ENCODE data around the gene SIGLEC12. TPM values are rescaled to one million over a fixed set of nuclear protein-coding genes. Genes with fewer than 3 reads are reported as not detected.

Gene SIGLEC12
- total and polyA plus RNA-seq, 2 donors (not counting 1 experiment from before 2014, with no cell fraction given), result not detected

- no peak overlapping the region for H3K4me2 ChIP-seq (ENCODE audit: extremely low read depth, insufficient read depth, low read length)
- H3K9ac ChIP-seq (ENCODE audit: insufficient read depth, low read length), result no peak overlapping the region
- no peak overlapping the region for H3K27ac ChIP-seq (ENCODE audit: insufficient read depth, low read length)
- no peak for DNase-seq (ENCODE audit: low read depth in 2 of 2)
- no peak overlapping the region for H2AFZ ChIP-seq (ENCODE audit: low read length)
- no peaks in the 10 kb centered on the region for H3K9me3 ChIP-seq (ENCODE audit: control insufficient read depth, insufficient read depth, low read depth, low read length)
- H3K27me3 ChIP-seq (ENCODE audit: control insufficient read depth, insufficient read depth, low read length), result no peaks in the 10 kb centered on the region
- H4K20me1 ChIP-seq (ENCODE audit: control insufficient read depth, extremely low read depth, insufficient read depth, low read length), result no peaks in the 10 kb centered on the region
- no peak for TF ChIP-seq CTCF (conservative IDR thresholded peaks at IDR 0.05 in 1 of 2, IDR thresholded peaks at IDR 0.05 in 1 of 2; ENCODE audit: low read depth in 1 of 2, low read length in 2 of 2)
- no peak for TF ChIP-seq EZH2 (IDR thresholded peaks at IDR 0.05; ENCODE audit: low read length, missing control alignments)
- no peaks in the 10 kb centered on the region for H3K79me2 ChIP-seq (ENCODE audit: control insufficient read depth, insufficient read depth, low read length)
- H3K4me3 ChIP-seq (replicated peaks in 1 of 4; ENCODE audit: control extremely low read depth in 1 of 4, insufficient read depth in 1 of 4, low read depth in 3 of 4, low read length in 4 of 4), result no peak overlapping the region
- no peaks in the 10 kb centered on the region for H3K36me3 ChIP-seq (ENCODE audit: control insufficient read depth, insufficient read depth, low read length)
- H3K4me1 ChIP-seq (ENCODE audit: control insufficient read depth, extremely low read depth, insufficient read depth, low read length), result no peaks in the 10 kb centered on the region
Measured at GRCh38 chr19:51493776-51494175, 7.8 kb downstream of the SIGLEC12 start.

- H3K79me2 ChIP-seq (ENCODE audit: control insufficient read depth, insufficient read depth, low read length), result no peaks in the 10 kb centered on the region
- no peak for DNase-seq (ENCODE audit: low read depth in 2 of 2)
- TF ChIP-seq EZH2 (IDR thresholded peaks at IDR 0.05; ENCODE audit: low read length, missing control alignments), result no peak
- TF ChIP-seq CTCF (conservative IDR thresholded peaks at IDR 0.05 in 1 of 2, IDR thresholded peaks at IDR 0.05 in 1 of 2; ENCODE audit: low read depth in 1 of 2, low read length in 2 of 2), result no peak
- no peaks in the 10 kb centered on the region for H3K36me3 ChIP-seq (ENCODE audit: control insufficient read depth, insufficient read depth, low read length)
- no peak overlapping the region for H2AFZ ChIP-seq (ENCODE audit: low read length)
- H3K4me2 ChIP-seq (ENCODE audit: extremely low read depth, insufficient read depth, low read length), result no peak overlapping the region
- H3K27ac ChIP-seq (ENCODE audit: insufficient read depth, low read length), result no peak overlapping the region
- H3K9me3 ChIP-seq (ENCODE audit: control insufficient read depth, insufficient read depth, low read depth, low read length), result no peaks in the 10 kb centered on the region
- H3K4me1 ChIP-seq (ENCODE audit: control insufficient read depth, extremely low read depth, insufficient read depth, low read length), result no peaks in the 10 kb centered on the region
- no peak overlapping the region for H3K4me3 ChIP-seq (replicated peaks in 1 of 4; ENCODE audit: control extremely low read depth in 1 of 4, insufficient read depth in 1 of 4, low read depth in 3 of 4, low read length in 4 of 4)
- H4K20me1 ChIP-seq (ENCODE audit: control insufficient read depth, extremely low read depth, insufficient read depth, low read length), result no peaks in the 10 kb centered on the region
- no peaks in the 10 kb centered on the region for H3K27me3 ChIP-seq (ENCODE audit: control insufficient read depth, insufficient read depth, low read length)
- H3K9ac ChIP-seq (ENCODE audit: insufficient read depth, low read length), result no peak overlapping the region
Measured at GRCh38 chr19:51491586-51491985, 10.0 kb downstream of the SIGLEC12 start.

GRCh38 chr19:51490676-51491075 is 10.9 kb downstream of the SIGLEC12 start:
- H3K79me2 ChIP-seq (ENCODE audit: control insufficient read depth, insufficient read depth, low read length), result no peaks in the 10 kb centered on the region

More at GRCh38 chr19:51490676-51491075, 10.9 kb downstream of the SIGLEC12 start:
- Histone ChIP-seq H3K27me3 (ENCODE audit: control insufficient read depth, insufficient read depth, low read length) (no peaks in the 10 kb centered on the region), H4K20me1 (ENCODE audit: control insufficient read depth, extremely low read depth, insufficient read depth, low read length) (no peaks in the 10 kb centered on the region), H3K9ac (ENCODE audit: insufficient read depth, low read length) (no peak overlapping the region), H3K4me1 (ENCODE audit: control insufficient read depth, extremely low read depth, insufficient read depth, low read length) (no peaks in the 10 kb centered on the region), H3K27ac (ENCODE audit: insufficient read depth, low read length) (no peak overlapping the region), H3K36me3 (ENCODE audit: control insufficient read depth, insufficient read depth, low read length) (no peaks in the 10 kb centered on the region), H2AFZ (ENCODE audit: low read length) (no peak overlapping the region), H3K4me3 (replicated peaks in 1 of 4; ENCODE audit: control extremely low read depth in 1 of 4, insufficient read depth in 1 of 4, low read depth in 3 of 4, low read length in 4 of 4) (no peak overlapping the region), H3K4me2 (ENCODE audit: extremely low read depth, insufficient read depth, low read length) (no peak overlapping the region), H3K9me3 (ENCODE audit: control insufficient read depth, insufficient read depth, low read depth, low read length) (no peaks in the 10 kb centered on the region)
- no peak for DNase-seq (ENCODE audit: low read depth in 2 of 2)
- no peak for TF ChIP-seq CTCF (conservative IDR thresholded peaks at IDR 0.05 in 1 of 2, IDR thresholded peaks at IDR 0.05 in 1 of 2; ENCODE audit: low read depth in 1 of 2, low read length in 2 of 2)
- no peak for TF ChIP-seq EZH2 (IDR thresholded peaks at IDR 0.05; ENCODE audit: low read length, missing control alignments)

All from fibroblast of lung (primary cell).